Mesenteric fat pad (tissue), 1 donor: Measurements from ENCODE around the gene BACH2. TPM values are rescaled to one million over a fixed set of nuclear protein-coding genes. Genes with fewer than 3 reads are reported as not detected.

ENCODE experiments used
- DNase-seq: peaks from one replicate; pipeline ENCODE4 v3.0.0-alpha.2; 2020; ENCODE audit warnings: low spot score
- total RNA-seq: library from RNA; stranded (reverse); fragmentation: NEBNext Ultra II Directional; extraction: Animal tissue kit (Norgen Biotek cat#: 25700); gene quantifications from one replicate; pipeline ENCODE4 v1.2.1, GENCODE V29; 2021
- donor health status: DM: yes; HTN: yes; CAD: no.

Gene BACH2
- total RNA-seq, 1 donor from 2014 or later, result 2.0 TPM

DNA sequence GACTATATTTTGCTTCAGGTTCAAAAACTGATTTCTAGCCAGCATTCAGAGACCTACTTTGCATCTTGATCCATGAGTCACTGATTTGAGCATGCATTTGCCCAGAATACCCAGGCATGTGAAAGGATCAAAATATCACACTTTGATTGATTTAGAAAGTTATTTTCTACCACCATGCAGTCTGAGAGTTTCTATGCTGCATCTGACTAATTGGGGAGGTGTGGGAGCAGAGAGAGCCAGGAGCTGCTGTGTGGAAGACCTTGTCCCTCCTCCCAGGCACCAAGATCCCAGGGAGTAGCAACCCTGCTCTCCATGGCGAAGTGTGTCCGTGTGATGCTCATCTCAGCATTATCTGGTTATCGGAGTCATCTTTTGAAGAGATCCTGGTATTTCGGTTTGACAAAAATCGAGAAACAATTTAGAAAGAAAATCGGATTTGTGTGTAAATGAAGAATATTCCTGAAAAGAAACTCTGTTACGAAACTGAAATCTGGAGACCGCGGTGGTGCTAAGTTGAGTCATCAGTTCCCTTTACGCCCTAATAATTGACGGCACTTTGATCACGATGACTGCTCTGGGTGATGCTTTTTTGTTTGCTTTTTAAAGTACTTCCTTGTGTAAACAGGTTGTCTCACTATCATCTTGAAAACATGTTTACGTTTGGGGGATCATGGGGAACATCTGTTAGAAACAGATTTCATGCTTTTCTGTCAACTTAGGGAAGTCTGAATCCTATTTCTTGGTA is 193.4 kb downstream of the BACH2 start:
- DNase-seq, result no peak

DNA sequence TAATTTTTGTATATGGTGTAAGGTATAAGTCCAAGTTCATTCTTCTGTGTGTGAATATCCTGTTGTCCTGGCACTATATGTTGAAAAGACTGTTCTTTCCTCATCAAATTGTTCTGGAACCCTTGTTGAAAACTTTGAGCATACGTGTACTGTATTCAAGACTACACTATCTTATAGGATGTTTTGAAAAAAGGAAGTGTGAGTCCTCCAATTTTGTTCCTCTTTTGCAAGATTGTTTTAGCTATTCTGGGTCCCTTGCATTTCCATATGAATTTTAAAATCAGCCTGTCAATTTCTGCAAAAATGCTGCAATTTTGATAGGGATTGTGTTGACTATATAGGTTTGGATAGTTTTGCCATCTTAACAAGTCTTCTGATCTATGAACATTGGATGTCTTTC is 195.2 kb downstream of the BACH2 start:
- DNase-seq, result no peak

DNA sequence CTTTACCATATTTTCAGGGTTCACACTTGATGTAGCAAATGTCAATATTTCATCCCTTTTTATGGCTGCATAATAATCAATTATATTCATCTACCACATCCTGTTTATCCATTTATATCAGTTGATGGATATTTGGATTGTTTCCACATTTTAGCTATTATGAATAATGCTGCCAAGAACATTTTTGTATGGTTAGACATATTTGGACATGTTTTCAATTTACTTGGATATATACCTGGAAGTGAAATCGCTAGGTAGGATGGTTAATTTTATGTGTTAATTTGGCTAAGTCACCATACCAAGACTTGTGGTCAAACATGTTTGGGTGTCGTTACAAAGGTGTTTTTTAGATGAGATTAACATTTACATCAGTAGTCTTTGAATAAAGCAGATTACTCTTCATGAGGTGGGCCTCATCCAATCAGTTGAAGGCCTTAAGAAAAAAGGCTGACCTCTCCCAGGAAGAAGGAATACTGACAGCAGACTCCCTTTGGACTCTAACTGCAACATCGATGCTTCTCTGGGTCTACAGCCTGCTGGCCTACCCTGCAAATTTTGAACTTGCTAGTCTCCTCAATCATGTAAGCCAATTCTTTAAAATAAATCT is 196.5 kb downstream of the BACH2 start:
- no peak for DNase-seq

DNA sequence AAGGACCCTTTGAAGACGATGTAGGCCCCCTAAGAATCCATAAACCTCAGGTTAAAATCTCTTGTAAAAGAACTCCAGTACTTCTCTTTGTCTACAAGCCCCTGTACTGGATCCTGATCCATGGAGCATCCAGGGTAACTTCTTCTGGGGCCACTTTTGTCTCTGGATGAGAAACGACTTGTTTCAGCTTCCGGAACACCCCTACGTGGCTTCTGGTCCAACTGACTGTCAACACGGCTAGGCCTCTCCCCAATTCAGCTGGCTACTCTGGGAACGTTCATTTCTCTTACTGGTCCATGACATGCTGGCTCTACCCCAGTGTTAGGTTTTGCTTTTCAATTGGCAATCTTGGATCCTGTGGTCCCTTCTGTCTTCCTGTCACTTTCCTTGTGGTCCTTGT is 198.0 kb downstream of the BACH2 start:
- DNase-seq, result no peak

DNA sequence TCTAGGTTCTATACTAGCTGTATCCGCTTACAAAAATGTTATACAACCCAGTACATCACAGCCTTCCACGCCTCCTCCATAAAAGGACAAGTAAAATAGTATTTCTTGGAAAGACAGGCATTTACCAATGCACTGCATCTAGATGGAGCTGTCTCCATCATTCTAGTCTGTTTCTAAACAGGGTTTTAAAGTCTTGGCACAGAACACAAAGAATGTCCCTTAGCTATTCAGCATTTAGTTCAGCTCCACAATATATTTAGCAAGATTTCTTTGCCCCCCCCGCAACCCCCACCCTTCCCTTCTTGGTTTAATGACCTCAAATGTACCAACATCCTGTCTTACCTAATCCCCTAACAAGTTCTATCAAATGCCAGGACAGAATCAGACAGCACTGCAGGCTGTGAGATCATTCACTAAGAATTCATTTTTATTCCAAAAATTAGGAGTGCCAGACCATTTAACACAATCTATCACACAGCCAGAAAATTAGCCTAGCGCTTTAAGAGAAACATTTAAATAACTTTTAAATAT is 198.6 kb downstream of the BACH2 start:
- DNase-seq, result no peak

DNA sequence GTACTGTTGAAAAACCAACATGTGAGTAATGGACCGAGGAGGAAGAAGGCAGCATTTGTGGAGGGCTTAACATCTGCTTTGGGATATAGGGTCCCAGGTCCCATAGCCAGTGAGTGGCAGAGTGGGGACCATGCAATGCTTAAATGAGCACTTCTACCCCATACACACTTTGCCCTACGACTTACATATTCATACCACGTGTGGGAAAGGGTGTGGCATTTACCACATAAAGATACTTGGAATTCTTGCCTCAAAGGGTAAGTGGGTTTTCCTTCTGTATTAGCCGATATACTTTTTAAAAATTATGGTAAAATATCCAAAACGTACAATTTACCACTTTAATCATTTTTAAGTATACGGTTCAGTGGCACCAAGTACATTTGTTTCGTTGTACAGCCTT is 199.3 kb downstream of the BACH2 start:
- no peak for DNase-seq

DNA sequence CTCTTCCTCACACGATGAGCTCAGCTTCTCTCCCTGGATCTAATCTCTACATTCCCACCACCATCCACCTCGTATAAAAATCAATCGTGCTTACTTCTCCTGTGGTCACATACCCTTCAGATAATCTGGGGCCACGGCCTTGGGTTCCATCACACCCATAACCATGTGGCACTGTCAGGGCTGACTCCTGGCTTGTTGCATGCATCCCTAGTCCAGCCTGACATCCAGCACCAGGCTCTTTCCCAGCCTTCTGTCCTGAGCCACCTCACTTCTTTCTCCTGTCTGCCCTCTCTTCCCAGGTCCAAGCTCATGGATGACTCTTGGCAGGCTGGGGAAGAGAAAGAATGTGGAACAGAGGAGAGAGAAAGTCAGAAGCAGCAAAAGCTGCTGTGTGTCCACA is 199.8 kb downstream of the BACH2 start:
- no peak for DNase-seq

DNA sequence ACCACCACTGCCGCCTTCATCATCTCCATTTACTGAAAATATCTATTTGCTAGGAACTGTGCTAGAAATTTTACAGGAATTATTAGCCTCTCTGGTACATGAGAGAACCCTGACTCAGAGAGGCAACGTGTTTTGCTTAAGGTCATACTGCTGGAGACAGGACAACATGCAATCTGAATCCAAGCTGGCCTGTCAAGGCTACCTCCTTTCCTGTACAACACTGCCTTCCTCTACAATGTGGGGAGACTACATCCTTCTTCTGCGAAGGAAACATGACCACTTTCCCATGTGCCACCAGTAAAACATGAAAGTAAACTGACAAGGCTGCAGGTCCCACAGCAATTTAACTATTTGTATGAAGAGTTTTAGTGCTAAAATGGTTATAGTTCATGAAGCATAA is 200.9 kb downstream of the BACH2 start:
- DNase-seq, result no peak

DNA sequence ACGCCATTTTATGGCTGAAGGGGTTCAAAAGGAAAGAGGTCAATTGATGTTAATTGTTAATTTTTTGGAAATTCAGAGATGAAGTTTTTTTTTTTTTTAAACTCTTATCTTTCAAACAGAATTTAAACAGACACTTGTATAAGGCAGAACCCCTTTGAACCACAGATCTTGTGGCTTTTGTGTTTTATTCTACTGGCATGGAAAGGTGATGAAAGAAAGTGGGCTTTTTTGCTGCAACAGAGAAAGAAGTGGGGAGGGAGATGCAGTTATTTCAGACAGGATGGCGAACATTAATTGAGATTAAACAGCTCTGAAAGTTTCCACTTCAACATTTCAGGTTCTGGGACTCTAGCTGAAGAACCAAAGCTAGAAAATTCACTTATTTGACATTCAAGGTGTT is 201.5 kb downstream of the BACH2 start:
- DNase-seq, result no peak

DNA sequence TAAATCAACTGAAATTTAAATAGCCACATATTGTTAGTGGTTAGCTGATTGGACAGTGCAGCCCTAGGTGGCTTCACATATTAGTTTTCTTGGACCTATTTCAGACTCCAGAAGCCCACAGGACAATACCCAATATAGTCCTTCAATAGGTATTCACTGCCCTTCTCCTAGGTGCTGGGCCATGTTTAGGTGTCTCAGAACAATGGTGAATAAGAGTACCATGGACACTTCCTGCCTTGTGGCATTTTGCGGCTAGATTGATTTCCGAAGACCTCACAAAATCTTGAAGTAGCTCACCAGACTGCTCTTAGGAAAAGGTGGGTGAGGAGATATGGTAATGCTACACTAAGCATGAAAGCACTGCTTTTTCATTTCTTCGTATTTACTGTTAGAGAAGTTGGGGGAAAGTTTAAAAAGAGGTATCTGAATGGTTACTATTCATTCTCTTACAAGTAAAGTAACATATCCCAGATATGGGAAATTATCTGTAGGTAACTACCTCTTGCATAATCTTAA is 203.0 kb downstream of the BACH2 start:
- no peak for DNase-seq

DNA sequence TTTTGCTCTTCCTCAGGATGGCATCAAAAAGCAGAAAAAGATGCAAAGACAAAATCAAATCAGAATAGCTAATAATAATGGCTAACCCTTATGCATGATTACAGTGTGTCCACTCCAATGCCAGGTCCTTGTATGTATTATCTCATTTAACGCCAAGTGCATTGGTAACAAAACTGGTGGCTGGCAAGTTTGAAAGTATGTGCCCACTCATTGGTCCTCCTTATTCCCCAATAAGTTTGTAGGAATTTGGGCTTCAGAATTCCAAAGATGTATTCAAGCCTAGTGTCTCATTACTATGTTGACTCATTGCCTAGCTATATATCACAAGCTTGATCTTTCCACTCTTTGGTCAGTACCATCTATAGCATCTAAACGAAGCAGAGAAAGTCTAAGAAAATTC is 205.8 kb downstream of the BACH2 start:
- DNase-seq, result no peak

DNA sequence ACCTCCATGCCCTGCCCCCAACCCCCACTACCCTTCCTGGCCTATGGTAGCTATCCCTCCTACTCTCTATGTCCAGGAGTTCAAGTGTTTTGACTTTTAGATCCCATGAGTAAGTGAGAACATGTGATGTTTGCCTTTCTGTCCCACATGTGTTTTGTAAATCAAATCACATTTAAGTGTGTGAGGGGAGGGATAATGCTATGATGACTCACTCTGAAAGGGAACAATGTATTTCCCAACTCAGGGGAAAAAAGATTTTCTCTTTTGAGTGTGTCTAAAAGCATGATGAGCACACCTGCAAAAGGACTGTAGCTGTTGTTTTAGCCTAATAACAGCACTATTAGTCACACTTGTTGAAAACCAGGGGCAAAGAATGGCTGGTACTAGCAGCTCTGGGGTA is 208.6 kb downstream of the BACH2 start:
- DNase-seq, result no peak

DNA sequence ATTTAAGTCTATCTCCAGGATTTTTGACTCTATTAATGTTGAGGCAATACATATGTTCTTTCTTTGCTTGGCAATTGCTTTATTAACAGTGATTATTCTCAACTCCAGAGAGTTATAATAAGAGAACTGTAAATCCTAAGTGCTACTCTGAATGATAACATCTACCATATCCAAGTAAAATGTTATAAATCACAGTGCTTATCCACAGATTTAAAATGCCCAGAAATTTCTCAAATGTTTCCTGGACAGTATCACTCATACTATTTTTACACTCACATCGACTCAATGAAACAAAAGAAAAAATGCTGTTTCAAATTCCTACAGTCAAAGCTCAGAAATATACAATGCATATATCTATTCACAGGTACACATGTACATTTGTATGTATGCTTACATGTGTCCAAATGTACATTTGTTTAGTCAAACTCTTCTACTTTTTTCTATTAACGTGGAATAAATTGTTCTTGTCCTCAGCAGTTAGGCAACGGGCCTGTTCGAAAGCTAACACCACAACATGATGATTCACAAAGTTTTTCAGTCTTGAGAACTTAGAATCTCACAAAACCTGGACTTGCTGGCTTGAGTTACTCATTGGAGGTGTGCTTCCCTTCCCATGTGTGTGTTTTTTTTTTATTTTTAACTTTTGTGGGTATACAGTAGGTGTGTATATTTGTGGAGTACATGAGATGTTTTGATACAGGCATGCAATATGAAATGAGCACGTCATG is 209.4 kb downstream of the BACH2 start:
- no peak for DNase-seq

DNA sequence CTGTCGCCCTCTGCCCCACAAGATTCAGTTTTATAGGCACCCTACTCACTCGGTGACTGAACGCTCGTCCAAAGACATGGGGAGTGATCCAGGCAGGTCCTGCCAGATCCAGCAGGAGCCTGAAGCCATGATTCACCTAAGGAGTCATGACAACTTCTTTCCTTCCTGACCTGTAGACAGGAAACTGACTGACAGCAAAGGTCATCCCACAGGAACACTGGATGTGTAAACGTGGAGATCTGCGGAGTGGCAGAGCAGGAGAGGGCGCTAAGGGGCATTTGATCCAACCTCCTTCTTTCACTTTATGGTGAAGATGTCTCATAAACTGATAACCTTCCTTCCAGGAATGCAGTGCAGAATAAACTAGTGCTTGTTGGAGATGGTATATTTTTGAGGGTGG is 210.1 kb downstream of the BACH2 start:
- DNase-seq, result no peak

DNA sequence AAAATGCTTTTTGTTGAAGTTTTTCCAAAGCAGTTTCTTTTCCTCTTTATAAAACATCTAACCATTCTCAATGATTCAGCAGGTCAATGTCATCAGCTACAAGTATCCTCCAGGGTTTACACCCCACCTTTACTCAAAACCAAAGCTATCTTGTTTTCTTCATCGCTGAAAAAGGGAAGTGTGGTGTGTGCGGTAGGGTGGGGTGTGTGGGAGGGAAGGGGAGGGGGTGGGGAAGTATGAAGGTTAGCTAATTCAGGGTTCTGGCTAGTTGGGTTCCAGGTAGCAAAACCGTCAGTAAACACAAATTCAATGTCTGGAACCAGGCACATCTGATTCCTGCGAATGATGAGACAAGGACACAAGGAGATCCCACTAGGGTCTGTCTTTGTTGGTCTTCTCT is 212.8 kb downstream of the BACH2 start:
- DNase-seq, result no peak

DNA sequence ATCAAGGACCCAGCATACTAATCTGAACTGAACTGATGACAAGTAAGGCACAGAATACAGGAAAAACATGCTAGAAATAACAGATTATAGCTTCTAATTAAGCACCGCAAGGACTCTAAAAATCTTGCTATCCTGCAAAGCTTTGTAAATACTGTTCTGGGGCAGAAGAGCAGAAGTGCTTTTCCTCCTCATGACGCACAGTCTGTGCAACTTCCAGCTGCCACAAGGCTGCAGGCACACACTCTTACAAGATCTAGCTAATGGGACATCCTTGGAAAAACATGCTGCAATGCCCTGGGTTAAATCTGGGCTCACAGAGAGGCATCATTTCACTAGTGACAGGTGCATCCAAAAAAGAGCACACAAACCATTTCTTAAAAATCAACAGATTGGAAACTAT is 213.8 kb downstream of the BACH2 start:
- no peak for DNase-seq

DNA sequence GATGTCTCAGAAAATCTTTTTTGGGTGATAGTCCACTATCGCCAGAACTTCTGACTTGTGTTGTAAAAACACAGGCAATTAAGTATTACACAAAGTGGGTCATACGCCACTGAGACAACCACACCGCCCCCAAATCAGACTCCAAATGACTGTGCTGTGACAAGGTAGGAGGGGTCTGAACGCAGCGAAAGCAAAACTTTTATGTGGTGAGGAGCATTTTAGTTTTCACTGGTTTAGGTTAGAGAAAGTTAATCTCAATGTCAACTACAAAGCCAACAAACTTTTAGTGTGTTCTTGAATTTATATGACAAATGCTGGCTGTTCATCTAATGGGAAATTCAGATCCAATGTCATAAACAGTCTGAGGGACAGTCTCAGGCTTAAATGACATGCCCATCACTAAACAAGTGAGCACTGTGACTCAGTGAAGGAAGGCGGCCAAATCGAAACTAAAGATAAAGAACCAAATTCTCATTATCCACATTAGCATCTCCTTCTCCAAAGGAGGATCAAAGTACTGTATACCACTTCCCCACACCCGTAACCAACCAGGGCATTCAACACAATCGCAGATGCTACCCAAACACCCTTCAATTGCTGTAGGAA is 215.7 kb downstream of the BACH2 start:
- no peak for DNase-seq

DNA sequence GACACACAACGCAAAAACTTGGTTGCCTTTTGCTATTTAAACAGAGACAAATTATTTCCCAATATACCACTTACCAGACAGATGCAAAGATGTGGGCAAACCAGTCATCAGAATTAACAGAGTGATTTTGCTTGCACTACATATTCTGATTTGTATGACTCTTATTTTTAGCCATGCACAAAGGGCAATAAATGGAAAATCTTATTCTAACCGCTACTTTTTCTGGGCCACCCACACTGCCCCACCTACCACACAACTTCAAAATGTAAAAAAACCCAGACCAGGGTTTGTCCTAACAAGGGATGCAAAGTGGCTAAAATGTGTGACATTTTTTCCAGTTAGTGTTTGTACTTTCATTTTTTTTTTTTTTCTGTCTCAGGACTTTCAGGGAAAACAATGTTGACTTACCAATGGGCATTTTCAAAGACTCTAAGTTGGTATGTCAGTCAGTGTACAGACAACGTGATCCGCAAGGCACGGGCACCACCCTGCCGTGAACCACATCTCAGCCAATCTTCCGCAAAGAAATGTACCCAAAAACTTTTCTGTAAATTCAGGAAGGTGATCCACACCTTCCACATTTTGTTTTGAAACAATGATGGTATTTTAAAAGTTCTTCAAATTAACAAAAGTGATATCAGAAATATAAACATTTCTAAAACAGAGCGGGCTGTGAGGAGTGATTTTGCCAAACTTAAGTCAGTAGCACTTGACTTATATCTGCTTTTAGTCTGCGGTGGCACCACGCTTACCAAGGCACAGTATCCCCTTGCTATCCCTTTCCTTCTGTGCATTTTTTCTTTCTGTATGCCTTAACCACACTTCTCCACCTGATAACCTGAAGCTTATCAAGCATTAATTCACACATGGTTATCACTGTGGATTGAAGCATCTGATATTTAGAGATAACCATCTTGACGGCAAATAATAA is 216.8 kb downstream of the BACH2 start:
- no peak for DNase-seq

DNA sequence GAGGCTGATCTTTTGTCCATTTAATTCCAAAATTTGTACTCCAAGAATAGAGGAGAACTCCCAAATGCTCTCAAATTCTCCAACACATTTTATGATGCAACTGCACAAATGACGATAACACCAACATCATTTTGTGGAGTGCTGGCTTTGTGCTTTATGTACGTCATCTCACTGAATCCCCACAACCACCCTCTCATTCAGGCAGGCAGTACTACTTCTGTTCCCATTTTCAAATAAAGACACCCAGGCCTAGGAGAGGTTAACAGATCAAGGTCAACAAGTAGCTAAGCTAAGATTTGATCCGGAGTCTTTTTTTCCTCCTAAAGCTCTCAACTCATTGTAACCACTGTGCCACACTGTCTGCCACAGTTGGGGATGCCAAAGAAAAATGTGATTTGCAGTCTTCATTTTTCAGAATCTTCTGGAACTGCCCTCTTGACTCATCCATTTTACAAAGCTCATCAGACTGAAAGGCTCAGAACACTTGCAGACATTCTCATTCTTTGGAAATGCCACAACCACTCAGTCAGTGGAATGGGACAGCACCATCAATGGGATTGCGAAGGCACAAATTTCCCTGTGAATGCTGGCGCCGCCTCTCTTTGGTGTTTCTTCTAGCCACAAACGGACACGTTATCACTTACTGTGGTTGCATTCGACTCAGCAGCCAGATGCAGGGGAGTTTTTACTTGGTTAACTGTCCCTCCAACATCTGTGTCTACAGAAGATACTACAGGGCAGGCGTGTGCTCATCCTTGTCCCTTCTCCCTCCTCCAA is 217.9 kb downstream of the BACH2 start:
- DNase-seq, result no peak
